Panc1 (cell line): ENCODE measurements around the gene PLPP1.

Experiments used
- POLR2AphosphoS5 ChIP-seq: IDR thresholded peaks from 2 replicates; pipeline ENCODE4 v1.6.1; 2012; ENCODE audit warnings: mild to moderate bottlenecking, low read depth, low read length, moderate library complexity
- REST ChIP-seq, 2 experiments: IDR thresholded peaks; 2 replicates each; pipeline ENCODE4 v1.6.1; 2011 to 2012; ENCODE audit warnings: low read depth in 2 of 2, control low read depth in 1 of 2, low read length in 1 of 2, mild to moderate bottlenecking in 1 of 2, moderate library complexity in 1 of 2; ENCODE audit not compliant: insufficient read depth in 1 of 2
- SIN3A ChIP-seq: IDR thresholded peaks from 2 replicates; pipeline ENCODE4 v1.6.1; 2012; ENCODE audit warnings: low read depth, mild to moderate bottlenecking, low read length, moderate library complexity, borderline replicate concordance; ENCODE audit not compliant: insufficient read depth
- TF ChIP-seq, protein P1 (sequence below): fragments of 450-650 bp; IDR thresholded peaks from 2 replicates; pipeline ENCODE4 v1.5.1; 2017; ENCODE audit warnings: mild to moderate bottlenecking

GRCh38 chr5:55384072-55384471 lies 150.7 kb downstream of the PLPP1 start:
- TF ChIP-seq, protein P1, sequence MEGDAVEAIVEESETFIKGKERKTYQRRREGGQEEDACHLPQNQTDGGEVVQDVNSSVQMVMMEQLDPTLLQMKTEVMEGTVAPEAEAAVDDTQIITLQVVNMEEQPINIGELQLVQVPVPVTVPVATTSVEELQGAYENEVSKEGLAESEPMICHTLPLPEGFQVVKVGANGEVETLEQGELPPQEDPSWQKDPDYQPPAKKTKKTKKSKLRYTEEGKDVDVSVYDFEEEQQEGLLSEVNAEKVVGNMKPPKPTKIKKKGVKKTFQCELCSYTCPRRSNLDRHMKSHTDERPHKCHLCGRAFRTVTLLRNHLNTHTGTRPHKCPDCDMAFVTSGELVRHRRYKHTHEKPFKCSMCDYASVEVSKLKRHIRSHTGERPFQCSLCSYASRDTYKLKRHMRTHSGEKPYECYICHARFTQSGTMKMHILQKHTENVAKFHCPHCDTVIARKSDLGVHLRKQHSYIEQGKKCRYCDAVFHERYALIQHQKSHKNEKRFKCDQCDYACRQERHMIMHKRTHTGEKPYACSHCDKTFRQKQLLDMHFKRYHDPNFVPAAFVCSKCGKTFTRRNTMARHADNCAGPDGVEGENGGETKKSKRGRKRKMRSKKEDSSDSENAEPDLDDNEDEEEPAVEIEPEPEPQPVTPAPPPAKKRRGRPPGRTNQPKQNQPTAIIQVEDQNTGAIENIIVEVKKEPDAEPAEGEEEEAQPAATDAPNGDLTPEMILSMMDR, result no peak
- TF ChIP-seq POLR2AphosphoS5 (no peak), REST (IDR thresholded peaks at IDR 0.05; ENCODE audit: insufficient read depth in 1 of 2, low read depth in 2 of 2, low read length in 1 of 2) (no peak), SIN3A (no peak)
